Activated CD8-positive, alpha-beta memory T cell treated with anti-CD3 and anti-CD28 coated beads, Interleukin-2, amount 50 U/mL, for 4 hours (primary cell): ENCODE measurements around the gene CNPY4.
"Not testable (repeated sequence)": the region's sequence is repeated elsewhere in the genome, so short reads cannot be mapped to it uniquely, and the experiment has no call there.

Experiments
- DNase-seq: peaks from one replicate; pipeline ENCODE4 v3.0.0-alpha.2; 2020

CNPY4 gene

DNA sequence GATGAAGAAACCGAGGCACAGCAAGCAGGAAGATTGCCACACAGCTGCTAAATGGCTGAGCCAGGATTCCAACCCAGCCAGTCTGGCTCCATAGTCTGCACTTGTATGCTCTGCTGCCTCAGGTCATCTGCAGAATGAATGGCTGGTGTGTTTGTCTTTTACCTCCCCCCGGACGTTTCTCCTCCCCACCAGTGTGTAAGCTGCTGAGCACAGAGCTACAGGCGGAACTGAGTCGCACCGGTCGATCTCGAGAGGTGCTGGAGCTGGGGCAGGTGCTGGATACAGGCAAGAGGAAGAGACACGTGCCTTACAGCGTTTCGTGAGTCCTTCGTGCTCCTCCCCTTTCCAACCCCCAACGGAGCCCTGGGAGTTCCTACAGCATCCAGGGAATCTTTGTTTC is 2.6 kb downstream of the CNPY4 start:
- no peak for DNase-seq

- no peak for DNase-seq
Observed at GRCh38 chr7:100122568-100122967, 3.1 kb downstream of the CNPY4 start.

GRCh38 chr7:100124301-100125230 is 5.1 kb downstream of the CNPY4 start:
- no peak for DNase-seq

- DNase-seq = no peak
Observed at GRCh38 chr7:100126239-100126930, 7.0 kb downstream of the CNPY4 start.

- peak; percentile 89 for DNase-seq
Observed at GRCh38 chr7:100126931-100127865, 7.8 kb downstream of the CNPY4 start, which contains the start of gene MBLAC1. Gene MBLAC1, plus strand, starts transcription at chr7:100126967. Its CDS starts 429 bp downstream, at chr7:100127396.

DNA sequence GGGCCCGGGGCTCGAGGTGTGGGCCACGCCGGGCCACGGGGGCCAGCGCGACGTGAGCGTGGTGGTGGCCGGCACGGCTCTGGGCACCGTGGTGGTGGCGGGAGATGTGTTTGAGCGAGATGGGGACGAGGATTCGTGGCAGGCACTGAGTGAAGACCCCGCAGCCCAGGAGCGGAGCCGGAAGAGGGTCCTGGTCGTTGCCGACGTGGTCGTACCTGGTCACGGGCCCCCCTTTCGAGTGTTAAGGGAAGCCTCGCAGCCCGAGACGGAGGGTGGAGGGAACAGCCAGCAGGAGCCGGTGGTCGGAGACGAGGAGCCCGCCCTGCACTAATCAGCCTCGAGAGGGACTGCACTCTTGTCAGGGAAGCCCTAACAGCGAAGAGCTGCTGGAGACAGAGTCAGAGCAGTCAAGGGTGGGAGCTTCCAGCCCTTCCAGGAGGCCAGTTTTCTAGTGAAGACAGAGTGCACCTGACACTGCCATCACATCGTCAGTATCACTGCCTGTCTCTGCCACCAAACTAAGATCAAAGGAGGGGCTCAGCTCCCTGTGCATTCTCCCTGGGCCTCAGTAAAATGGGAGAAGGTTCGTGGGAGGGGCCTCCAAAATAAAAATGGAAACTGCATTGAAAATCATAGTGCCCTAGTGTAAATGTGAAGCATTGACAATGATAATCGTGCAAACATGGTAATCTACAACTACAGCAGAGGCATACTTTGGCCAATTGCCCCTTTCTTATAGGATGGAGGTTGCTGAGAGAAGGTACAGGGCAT is 8.6 kb downstream of the CNPY4 start:
- peak; percentile 32 for DNase-seq

GRCh38 chr7:100128637-100128963 is 9.2 kb downstream of the CNPY4 start:
- DNase-seq = no peak

DNA sequence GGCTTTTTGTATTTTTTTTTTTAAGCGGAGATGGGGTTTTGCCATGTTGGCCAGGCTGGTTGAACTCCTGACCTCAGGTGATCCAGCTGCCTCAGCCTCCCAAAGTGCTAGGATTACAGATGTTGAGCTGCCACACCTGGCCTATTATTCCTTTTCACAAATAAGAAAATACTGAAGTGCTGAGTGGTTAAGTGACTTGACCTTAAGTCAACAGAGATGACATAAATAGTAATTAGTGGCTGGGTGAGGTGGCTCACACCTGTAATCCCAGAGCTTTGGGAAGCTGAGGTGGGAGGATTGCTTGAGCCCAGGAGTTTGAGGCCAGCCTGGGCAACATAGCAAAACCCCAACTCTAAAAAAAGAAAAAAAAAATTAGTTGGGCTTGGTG is 10.8 kb downstream of the CNPY4 start:
- DNase-seq = not testable (repeated sequence)

DNA sequence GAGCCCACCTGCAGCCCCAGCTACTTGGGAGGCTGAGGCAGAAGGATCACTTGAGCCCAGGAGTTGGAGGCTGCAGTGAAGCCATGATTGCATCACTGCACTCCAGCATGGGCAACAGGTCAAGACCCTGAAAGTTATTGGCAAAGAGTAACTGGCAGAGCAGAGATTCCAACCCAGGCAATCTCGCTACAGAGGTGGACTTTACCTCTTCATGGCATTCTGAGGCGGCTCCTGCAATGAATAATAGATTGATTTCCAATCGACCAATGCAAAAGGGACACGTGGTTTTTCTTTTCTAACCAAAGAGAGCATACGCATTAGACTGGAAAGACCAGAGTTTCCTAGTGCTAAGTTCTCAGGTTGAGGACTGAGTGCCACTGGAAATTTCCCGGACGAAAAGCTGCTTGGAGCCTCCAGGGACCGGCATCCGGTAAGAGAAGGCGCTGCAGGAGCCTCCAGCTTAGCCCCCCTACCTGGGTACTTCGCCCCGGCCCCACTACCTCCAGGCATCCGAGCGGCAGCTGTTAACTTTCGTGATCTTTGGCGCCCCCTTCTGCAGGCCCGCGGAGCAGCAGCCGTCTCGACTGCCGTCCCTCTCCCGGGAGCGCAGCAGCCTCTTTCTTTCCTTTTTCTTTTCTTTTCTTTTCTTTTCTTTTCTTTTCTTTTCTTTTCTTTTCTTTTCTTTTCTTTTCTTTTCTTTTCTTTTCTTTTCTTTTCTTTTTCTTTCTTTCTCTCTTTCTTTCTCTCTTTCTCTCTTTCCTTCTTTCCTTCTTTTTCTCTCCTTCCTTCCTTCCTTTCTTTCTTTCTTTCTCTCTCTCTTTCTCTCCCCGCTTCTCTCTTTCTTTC is 11.4 kb downstream of the CNPY4 start:
- peak; percentile 90 for DNase-seq

DNA sequence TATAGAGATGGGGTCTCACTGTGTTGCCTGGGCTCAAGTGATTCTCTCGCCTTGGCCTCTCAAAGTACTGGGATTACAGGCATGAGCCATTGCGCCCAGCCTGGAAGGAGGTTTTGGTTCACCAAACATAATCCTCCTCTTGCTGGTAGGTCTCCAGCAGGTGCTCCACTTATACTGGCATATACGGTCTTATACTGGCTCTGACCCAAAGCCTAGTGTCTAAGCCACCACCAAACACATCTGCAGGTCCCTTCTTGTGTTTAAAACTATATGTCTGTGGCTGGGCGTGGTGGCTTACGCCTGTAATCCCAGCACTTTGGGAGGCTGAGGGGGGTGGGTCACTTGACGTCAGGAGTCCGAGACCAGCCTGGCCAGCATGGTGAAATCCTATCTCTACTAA is 12.7 kb downstream of the CNPY4 start:
- no peak for DNase-seq

GRCh38 chr7:100132697-100133151 is 13.3 kb downstream of the CNPY4 start:
- peak; percentile 65 for DNase-seq

DNA sequence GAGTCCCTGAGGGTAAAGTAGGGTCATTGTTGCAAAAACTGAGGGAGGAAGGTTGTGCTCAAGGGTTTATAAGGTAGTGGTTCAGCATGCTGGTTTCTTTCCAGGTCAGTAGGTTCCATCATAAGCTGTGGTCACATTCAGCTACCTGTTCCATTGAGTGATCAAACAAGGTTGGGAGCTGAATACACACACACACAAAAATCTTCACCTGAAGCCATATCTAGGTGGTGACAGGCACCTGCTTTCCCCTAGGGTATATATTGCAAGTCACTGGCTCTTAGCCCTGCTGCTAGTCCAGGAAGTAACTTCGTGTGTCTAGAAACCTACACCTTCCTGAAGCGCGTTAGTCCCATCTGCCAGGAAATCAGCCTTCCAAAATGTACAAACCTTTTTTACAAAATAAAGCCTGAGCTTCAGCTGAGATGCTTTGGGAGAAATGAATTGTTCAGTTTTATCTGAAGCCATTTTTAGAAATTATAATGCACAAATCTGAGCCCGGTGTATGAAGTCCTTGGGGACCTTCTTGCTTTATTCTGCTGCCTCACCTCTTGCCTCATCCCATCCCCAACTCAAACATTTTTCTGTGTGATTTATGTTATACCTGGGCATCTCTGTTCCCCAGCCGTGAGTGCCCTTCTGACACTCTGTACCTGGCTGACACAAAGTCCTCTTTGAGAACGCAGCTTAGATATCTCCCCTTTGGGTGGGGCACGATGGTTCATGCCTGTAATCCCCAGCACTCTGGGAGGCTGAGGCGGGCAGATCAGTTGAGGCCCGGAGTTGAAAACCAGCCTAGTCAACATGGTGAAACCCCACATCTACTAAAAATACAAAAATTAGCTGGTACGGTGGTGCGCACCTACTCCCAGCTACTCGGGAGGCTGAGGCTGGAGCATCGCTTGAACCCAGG is 18.7 kb downstream of the CNPY4 start:
- no peak for DNase-seq

- DNase-seq = no peak
Observed at GRCh38 chr7:100141555-100141949, 22.1 kb downstream of the CNPY4 start.

- no peak for DNase-seq
Observed at GRCh38 chr7:100142461-100142860, 23.0 kb downstream of the CNPY4 start.

GRCh38 chr7:100146350-100146749 is 26.9 kb downstream of the CNPY4 start:
- DNase-seq = not testable (repeated sequence)

DNA sequence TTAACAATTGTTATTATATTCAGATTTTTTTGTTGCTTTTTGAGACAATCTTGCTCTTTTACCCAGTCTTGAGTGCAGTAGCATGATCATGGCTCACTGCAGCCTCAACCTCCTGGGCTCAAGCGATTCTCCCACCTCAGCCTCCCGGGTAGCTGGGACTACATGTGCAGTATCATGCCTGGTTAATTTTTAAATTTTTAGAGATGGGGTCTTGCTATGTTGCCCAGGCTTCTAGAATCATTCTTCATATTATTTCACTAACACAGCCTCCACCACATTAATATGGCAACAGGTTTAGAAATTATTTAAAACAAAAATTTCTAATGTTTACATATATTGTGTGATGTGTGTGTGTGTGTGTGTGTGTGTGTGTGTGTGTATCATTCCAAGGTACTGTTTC is 27.8 kb downstream of the CNPY4 start:
- DNase-seq = no peak

GRCh38 chr7:100148225-100148558 is 28.8 kb downstream of the CNPY4 start:
- DNase-seq = no peak

DNA sequence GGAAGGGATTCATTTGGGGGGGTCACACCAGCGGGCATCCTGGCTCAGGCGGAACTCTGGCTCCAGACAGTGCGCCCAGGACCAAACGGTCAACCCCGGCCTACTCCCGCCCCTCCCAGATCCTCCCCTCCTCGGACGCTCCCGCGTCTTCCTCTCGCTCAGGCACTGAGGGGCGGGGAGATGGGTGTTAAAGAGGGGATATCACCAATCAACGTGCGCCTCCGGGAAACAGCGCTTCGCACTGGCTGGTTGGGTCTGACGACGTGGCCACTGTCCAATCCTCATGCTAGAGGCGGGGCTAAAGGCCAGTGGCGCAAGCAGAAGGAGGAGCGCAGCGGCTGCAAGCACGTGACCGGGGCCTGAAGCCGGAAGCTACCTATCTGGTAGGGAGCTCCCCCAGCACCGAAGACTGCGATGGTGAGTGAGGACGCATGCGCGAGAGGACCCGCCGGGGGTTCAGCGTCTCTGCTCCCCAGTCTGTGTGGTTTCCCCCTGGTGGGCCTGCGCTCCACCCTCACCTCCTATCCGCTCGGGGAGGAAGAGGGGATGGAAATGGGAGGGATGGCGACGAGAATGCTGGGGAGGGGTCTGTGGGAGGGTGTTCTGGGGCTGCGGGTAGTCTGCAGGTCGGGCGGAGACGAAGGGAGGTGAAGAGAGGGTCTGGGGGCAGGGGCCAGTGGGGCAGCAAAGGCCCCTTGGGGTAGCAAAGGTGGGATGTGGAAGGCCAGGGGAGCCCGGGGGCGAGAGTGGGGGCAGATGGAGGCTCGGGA is 29.3 kb downstream of the CNPY4 start, which contains the start of gene LAMTOR4:
LAMTOR4 (plus strand) TSS at position 360 of the 770 bp plus-strand sequence; CDS start at position 415, 55 bp downstream.
- peak; percentile 96 for DNase-seq

DNA sequence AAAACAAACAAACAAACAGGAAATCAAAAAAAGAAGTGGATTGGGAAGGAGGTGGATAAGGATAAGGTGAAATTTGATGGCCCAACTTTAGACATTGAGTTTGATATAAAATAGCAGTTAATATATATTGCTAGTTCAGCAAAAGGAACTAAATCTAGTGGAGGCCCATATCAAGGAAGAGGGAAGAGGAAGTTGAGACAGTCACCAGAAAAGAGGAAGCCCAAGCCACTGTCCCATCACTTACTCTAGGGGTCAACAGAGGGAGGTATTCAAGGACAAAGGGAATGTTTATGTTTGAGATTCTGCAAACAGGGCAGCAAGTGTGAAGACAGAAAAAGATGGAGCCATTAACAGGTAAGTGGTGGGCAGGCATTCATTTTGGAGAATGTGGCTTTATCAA is 33.0 kb downstream of the CNPY4 start:
- no peak for DNase-seq
